ENCODE data around the gene ADCY4. TPM values are rescaled to one million over a fixed set of nuclear protein-coding genes. Genes with fewer than 3 reads are reported as not detected.
"Not testable (repeated sequence)": the region's sequence is repeated elsewhere in the genome, so short reads cannot be mapped to it uniquely, and the experiment has no call there.

ADCY4 gene
- total RNA-seq, 2 experiments from 2014 or later: 4.5 to 5.9 TPM

GRCh38 chr14:24330973-24331674 lies 3.7 kb downstream of the ADCY4 start:
- Mint-ChIP-seq H3K27me3 (peaks cover 36% of the 10 kb centered on the region), H3K27ac (no peak overlapping the region), H3K9me3 (no peaks in the 10 kb centered on the region), H3K4me3 (no peak overlapping the region), H3K4me1 (peaks cover 81% of the 10 kb centered on the region), H3K36me3 (ENCODE audit: low read depth) (peaks cover 10% of the 10 kb centered on the region)
- no peak for DNase-seq
- ChIA-PET CTCF (interaction anchor here (1.1 to 18.8 kb wide), 10 partner anchors 8 to 115 kb away, joined by 3 to 494 read pairs (median 16); partner anchors contain the start of genes CBLN3, CIDEB, DHRS1 and KHNYN), POLR2A (interaction anchor here (0.7 to 8.4 kb wide), 10 partner anchors 9 to 112 kb away, joined by 3 to 221 read pairs (median 4); partner anchors contain the start of genes CBLN3, CIDEB, KHNYN and LTB4R)

GRCh38 chr14:24329736-24330135 lies 5.1 kb downstream of the ADCY4 start:
- no peaks in the 10 kb centered on the region for H3K36me3 Mint-ChIP-seq (ENCODE audit: low read depth)
- ChIA-PET CTCF (interaction anchor here (1.0 to 18.8 kb wide), 7 partner anchors 19 to 114 kb away, joined by 3 to 494 read pairs (median 6); partner anchors contain the start of genes CBLN3, CIDEB, KHNYN and LTB4R), POLR2A (interaction anchor here (0.8 to 8.4 kb wide), 11 partner anchors 12 to 112 kb away, joined by 3 to 65 read pairs (median 5); partner anchors contain the start of genes CBLN3, CIDEB, DHRS1 and KHNYN)
- H3K4me1 Mint-ChIP-seq: peaks cover 75% of the 10 kb centered on the region
- H3K4me3 Mint-ChIP-seq: peak overlapping the region; percentile 43
- H3K27me3 Mint-ChIP-seq: peaks cover 30% of the 10 kb centered on the region
- no peaks in the 10 kb centered on the region for H3K9me3 Mint-ChIP-seq
- peak overlapping the region; percentile 62 for H3K27ac Mint-ChIP-seq
- peak; percentile 89 for DNase-seq

GRCh38 chr14:24329073-24329663 lies 5.7 kb downstream of the ADCY4 start:
- DNase-seq: no peak
- Mint-ChIP-seq H3K27me3 (peaks cover 26% of the 10 kb centered on the region), H3K4me3 (no peak overlapping the region), H3K4me1 (peaks cover 71% of the 10 kb centered on the region), H3K36me3 (ENCODE audit: low read depth) (no peaks in the 10 kb centered on the region), H3K9me3 (no peaks in the 10 kb centered on the region), H3K27ac (peak overlapping the region; percentile 62)
- CTCF ChIA-PET: interaction anchor here (1.0 to 18.8 kb wide), 8 partner anchors 13 to 114 kb away, joined by 3 to 494 read pairs (median 5); partner anchors contain the start of genes CBLN3, CIDEB, KHNYN and LTB4R
- POLR2A ChIA-PET: interaction anchor here (0.8 to 8.4 kb wide), 11 partner anchors 11 to 113 kb away, joined by 3 to 65 read pairs (median 5); partner anchors contain the start of genes CBLN3, CIDEB, DHRS1 and KHNYN

GRCh38 chr14:24327914-24328313 lies 7.0 kb downstream of the ADCY4 start:
- Mint-ChIP-seq H3K4me1 (peaks cover 59% of the 10 kb centered on the region), H3K27me3 (peaks cover 17% of the 10 kb centered on the region)
- H3K4me3 Mint-ChIP-seq; H3K36me3 Mint-ChIP-seq (ENCODE audit: low read depth); H3K9me3 Mint-ChIP-seq; H3K27ac Mint-ChIP-seq: not testable (repeated sequence)
- ChIA-PET POLR2A (interaction anchor here (1.0 to 8.4 kb wide), 6 partner anchors 16 to 104 kb away, joined by 3 to 65 read pairs (median 4); partner anchors contain the start of genes CBLN3, KHNYN, LTB4R and LTB4R2), CTCF (interaction anchor here (1.0 to 18.8 kb wide), 7 partner anchors 11 to 109 kb away, joined by 3 to 494 read pairs (median 8); partner anchors contain the start of genes CBLN3, CIDEB, KHNYN and LTB4R)
- DNase-seq: peak; percentile 45

- ChIA-PET CTCF (interaction anchor here (0.6 to 18.8 kb wide), 7 partner anchors 12 to 109 kb away, joined by 3 to 494 read pairs (median 5); partner anchors contain the start of genes CBLN3, CIDEB, KHNYN and LTB4R), POLR2A (interaction anchor here (1.0 to 8.4 kb wide), 5 partner anchors 15 to 104 kb away, joined by 3 to 65 read pairs (median 4); partner anchors contain the start of genes CBLN3, KHNYN, LTB4R and LTB4R2)
- no peaks in the 10 kb centered on the region for H3K9me3 Mint-ChIP-seq
- DNase-seq: no peak
- H3K36me3 Mint-ChIP-seq (ENCODE audit: low read depth): no peaks in the 10 kb centered on the region
- no peak overlapping the region for H3K4me3 Mint-ChIP-seq
- peaks cover 54% of the 10 kb centered on the region for H3K4me1 Mint-ChIP-seq
- peaks cover 14% of the 10 kb centered on the region for H3K27me3 Mint-ChIP-seq
- no peak overlapping the region for H3K27ac Mint-ChIP-seq
Observed at GRCh38 chr14:24327303-24327702, 7.6 kb downstream of the ADCY4 start.

GRCh38 chr14:24325963-24326362 lies 8.9 kb downstream of the ADCY4 start:
- Mint-ChIP-seq H3K4me1 (peaks cover 42% of the 10 kb centered on the region), H3K27me3 (peaks cover 8% of the 10 kb centered on the region), H3K36me3 (ENCODE audit: low read depth) (no peaks in the 10 kb centered on the region), H3K9me3 (no peaks in the 10 kb centered on the region), H3K27ac (no peak overlapping the region), H3K4me3 (no peak overlapping the region)
- ChIA-PET POLR2A (interaction anchor here (1.0 to 8.4 kb wide), 2 partner anchors 14 kb away, joined by 3 to 65 read pairs; partner anchors contain the start of genes LTB4R, LTB4R2 and RIPK3), CTCF (interaction anchor here (1.6 to 18.8 kb wide), 2 partner anchors 15 to 102 kb away, joined by 5 to 494 read pairs; partner anchors contain the start of genes CBLN3 and KHNYN)
- DNase-seq: no peak

- no peak overlapping the region for H3K27ac Mint-ChIP-seq
- H3K27me3 Mint-ChIP-seq: peaks cover 7% of the 10 kb centered on the region
- no peak overlapping the region for H3K4me3 Mint-ChIP-seq
- H3K36me3 Mint-ChIP-seq (ENCODE audit: low read depth): no peaks in the 10 kb centered on the region
- POLR2A ChIA-PET: interaction anchor here (0.8 to 2.9 kb wide), 4 partner anchors 12 to 177 kb away, joined by 3 to 16 read pairs (median 3); partner anchors contain the start of genes CBLN3, KHNYN, LTB4R and RIPK3
- H3K9me3 Mint-ChIP-seq: no peaks in the 10 kb centered on the region
- CTCF ChIA-PET: interaction anchor here (1.2 to 18.8 kb wide), 4 partner anchors 8 to 103 kb away, joined by 5 to 494 read pairs (median 7); partner anchors contain the start of genes CBLN3, CIDEB and KHNYN
- H3K4me1 Mint-ChIP-seq: peaks cover 35% of the 10 kb centered on the region
- no peak for DNase-seq
Observed at GRCh38 chr14:24325041-24325530, 9.8 kb downstream of the ADCY4 start.

GRCh38 chr14:24324024-24324423 lies 10.8 kb downstream of the ADCY4 start:
- DNase-seq: no peak
- Mint-ChIP-seq H3K36me3 (ENCODE audit: low read depth) (no peaks in the 10 kb centered on the region), H3K9me3 (no peaks in the 10 kb centered on the region), H3K27ac (no peak overlapping the region), H3K27me3 (peaks cover 17% of the 10 kb centered on the region), H3K4me3 (no peak overlapping the region), H3K4me1 (peaks cover 24% of the 10 kb centered on the region)
- ChIA-PET CTCF (interaction anchor here (1.2 to 18.8 kb wide), 3 partner anchors 8 to 104 kb away, joined by 4 to 494 read pairs (median 6); partner anchors contain the start of genes CBLN3 and KHNYN), POLR2A (interaction anchor here (1.0 to 2.9 kb wide), 5 partner anchors 8 to 106 kb away, joined by 3 to 16 read pairs (median 5); partner anchors contain the start of genes CBLN3, KHNYN, LTB4R and LTB4R2)

- H3K4me1 Mint-ChIP-seq: peaks cover 18% of the 10 kb centered on the region
- H3K27ac Mint-ChIP-seq: no peak overlapping the region
- no peak for DNase-seq
- H3K36me3 Mint-ChIP-seq (ENCODE audit: low read depth): no peaks in the 10 kb centered on the region
- H3K4me3 Mint-ChIP-seq: no peak overlapping the region
- ChIA-PET POLR2A (interaction anchor here (1.4 to 2.9 kb wide), 4 partner anchors 9 to 107 kb away, joined by 4 to 16 read pairs (median 6); partner anchors contain the start of genes CBLN3, KHNYN, LTB4R and LTB4R2), CTCF (interaction anchor here (0.9 to 1.9 kb wide), 3 partner anchors 9 to 15 kb away, joined by 4 to 7 read pairs (median 5); partner anchors contain the start of gene CIDEB)
- peaks cover 18% of the 10 kb centered on the region for H3K27me3 Mint-ChIP-seq
- no peaks in the 10 kb centered on the region for H3K9me3 Mint-ChIP-seq
Observed at GRCh38 chr14:24323341-24323740, 11.5 kb downstream of the ADCY4 start.

- POLR2A ChIA-PET: interaction anchor here (1.4 to 2.9 kb wide), 4 partner anchors 10 to 108 kb away, joined by 4 to 16 read pairs (median 6); partner anchors contain the start of genes CBLN3, KHNYN, LTB4R and LTB4R2
- CTCF ChIA-PET: interaction anchor here (0.9 to 2.0 kb wide), 4 partner anchors 9 to 109 kb away, joined by 4 to 7 read pairs (median 6); partner anchors contain the start of gene CIDEB
- peaks cover 16% of the 10 kb centered on the region for H3K4me1 Mint-ChIP-seq
- H3K36me3 Mint-ChIP-seq (ENCODE audit: low read depth): no peaks in the 10 kb centered on the region
- DNase-seq: no peak
- H3K9me3 Mint-ChIP-seq: no peaks in the 10 kb centered on the region
- no peak overlapping the region for H3K27ac Mint-ChIP-seq
- H3K4me3 Mint-ChIP-seq: no peak overlapping the region
- H3K27me3 Mint-ChIP-seq: peaks cover 18% of the 10 kb centered on the region
Observed at GRCh38 chr14:24322672-24323071, 12.2 kb downstream of the ADCY4 start.

GRCh38 chr14:24321212-24321975 lies 13.5 kb downstream of the ADCY4 start:
- Mint-ChIP-seq H3K4me3 (no peak overlapping the region), H3K9me3 (no peaks in the 10 kb centered on the region), H3K4me1 (peaks cover 20% of the 10 kb centered on the region), H3K27me3 (peaks cover 18% of the 10 kb centered on the region), H3K27ac (no peak overlapping the region), H3K36me3 (ENCODE audit: low read depth) (peaks cover 8% of the 10 kb centered on the region)
- CTCF ChIA-PET: interaction anchor here (1.1 to 2.3 kb wide), 4 partner anchors 9 to 110 kb away, joined by 3 to 7 read pairs (median 6); partner anchors contain the start of gene LTB4R
- POLR2A ChIA-PET: interaction anchor here (0.7 to 1.1 kb wide), 2 partner anchors 9 to 18 kb away, joined by 3 read pairs; no protein-coding TSS in a partner anchor
- no peak for DNase-seq

All from activated CD4-positive, alpha-beta memory T cell treated with anti-CD3 and anti-CD28 coated beads, Interleukin-2, amount 10 ng/mL, durations not matched to agents 7 days and 5 days (primary cell).